Measurements from ENCODE around the gene ARHGEF33. TPM values are rescaled to one million over a fixed set of nuclear protein-coding genes. Genes with fewer than 3 reads are reported as not detected.

ARHGEF33 gene
- polyA plus RNA-seq, 1 donor from 2014 or later, result 1.5 TPM

- Histone ChIP-seq H3K4me3 (ENCODE audit: low read length) (no peak overlapping the region), H3F3A (ENCODE audit: insufficient read depth, low read length, poor library complexity, severe bottlenecking) (no peaks in the 10 kb centered on the region), H3K36me3 (ENCODE audit: insufficient read depth, low read length) (no peaks in the 10 kb centered on the region), H3K4me2 (ENCODE audit: low read length) (no peak overlapping the region), H3K9ac (ENCODE audit: low read length) (no peak overlapping the region), H3K9me2 (ENCODE audit: insufficient read depth, low read length) (no peaks in the 10 kb centered on the region), H4K20me1 (ENCODE audit: insufficient read depth) (no peaks in the 10 kb centered on the region), H3K9me3 (ENCODE audit: low read length) (no peaks in the 10 kb centered on the region), H3K27ac (ENCODE audit: low read length) (no peak overlapping the region), H2AFZ (ENCODE audit: low read depth, low read length) (no peak overlapping the region), H3K79me2 (replicated peaks; ENCODE audit: insufficient read depth, low read length) (no peaks in the 10 kb centered on the region), H3K27me3 (ENCODE audit: insufficient read depth, low read depth, low read length) (no peaks in the 10 kb centered on the region)
- TF ChIP-seq MXI1 (conservative IDR thresholded peaks at IDR 0.05; ENCODE audit: poor library complexity, severe bottlenecking), result no peak
- no peak for TF ChIP-seq POLR2AphosphoS5 (IDR thresholded peaks at IDR 0.05)
- no peak for TF ChIP-seq EP300 (conservative IDR thresholded peaks at IDR 0.05; ENCODE audit: poor library complexity, severe bottlenecking)
- no peak for TF ChIP-seq SMC3 (conservative IDR thresholded peaks at IDR 0.05; ENCODE audit: poor library complexity)
These were observed 76.3 kb downstream of the ARHGEF33 start for GRCh38 chr2:38966006-38966405.

GRCh38 chr2:38966678-38967077 is 77.0 kb downstream of the ARHGEF33 start:
- TF ChIP-seq POLR2AphosphoS5 (IDR thresholded peaks at IDR 0.05) (no peak), EZH2 (IDR thresholded peaks at IDR 0.05; ENCODE audit: borderline replicate concordance, insufficient read depth, low read length, poor library complexity, severe bottlenecking) (no peak), EP300 (conservative IDR thresholded peaks at IDR 0.05; ENCODE audit: poor library complexity, severe bottlenecking) (no peak), CTCF (IDR thresholded peaks at IDR 0.05; ENCODE audit: poor library complexity, severe bottlenecking) (no peak), SMC3 (conservative IDR thresholded peaks at IDR 0.05; ENCODE audit: poor library complexity) (no peak), TAF1 (IDR thresholded peaks at IDR 0.05; ENCODE audit: low read depth) (no peak), REST (IDR thresholded peaks at IDR 0.05; ENCODE audit: borderline replicate concordance) (no peak), RAD21 (conservative IDR thresholded peaks at IDR 0.05) (no peak), MXI1 (conservative IDR thresholded peaks at IDR 0.05; ENCODE audit: poor library complexity, severe bottlenecking) (no peak)
- no peak overlapping the region for H3K9ac ChIP-seq (ENCODE audit: low read length)
- H3K4me2 ChIP-seq (ENCODE audit: low read length), result no peak overlapping the region
- H3K36me3 ChIP-seq (ENCODE audit: insufficient read depth, low read length), result no peaks in the 10 kb centered on the region
- H3K79me2 ChIP-seq (replicated peaks; ENCODE audit: insufficient read depth, low read length), result no peaks in the 10 kb centered on the region
- H4K20me1 ChIP-seq (ENCODE audit: insufficient read depth), result no peaks in the 10 kb centered on the region
- H3K27me3 ChIP-seq (ENCODE audit: insufficient read depth, low read depth, low read length), result no peaks in the 10 kb centered on the region
- no peak overlapping the region for H3K4me3 ChIP-seq (ENCODE audit: low read length)
- H3F3A ChIP-seq (ENCODE audit: insufficient read depth, low read length, poor library complexity, severe bottlenecking), result no peaks in the 10 kb centered on the region
- H2AFZ ChIP-seq (ENCODE audit: low read depth, low read length), result no peak overlapping the region
- H3K27ac ChIP-seq (ENCODE audit: low read length), result no peak overlapping the region
- no peaks in the 10 kb centered on the region for H3K9me2 ChIP-seq (ENCODE audit: insufficient read depth, low read length)
- H3K9me3 ChIP-seq (ENCODE audit: low read length), result no peaks in the 10 kb centered on the region
